Mesendoderm (in vitro differentiated cells): ENCODE results near the gene MEIS1. TPM values are rescaled to one million over a fixed set of nuclear protein-coding genes. Genes with fewer than 3 reads are reported as not detected.

Experiments used
- DNase-seq: peaks from one replicate; pipeline ENCODE4 v3.0.0; 2013
- H2AK5ac ChIP-seq: 2 replicates; pipeline ENCODE4 v1.6.1; 2013; ENCODE audit warnings: low read length, inconsistent platforms
- H2BK120ac ChIP-seq: 2 replicates; pipeline ENCODE4 v1.6.1; 2013; ENCODE audit warnings: low read depth, mild to moderate bottlenecking, low read length, moderate library complexity, mixed read lengths
- H2BK15ac ChIP-seq: replicated peaks from 2 replicates; pipeline ENCODE4 v1.6.1; 2013; ENCODE audit warnings: low read depth, mild to moderate bottlenecking, moderate library complexity
- H2BK5ac ChIP-seq: 2 replicates; pipeline ENCODE4 v1.6.1; 2013; ENCODE audit warnings: low read length, inconsistent platforms
- H3K18ac ChIP-seq: 2 replicates; pipeline ENCODE4 v1.6.1; 2013; ENCODE audit warnings: mild to moderate bottlenecking, low read length, mixed read lengths
- H3K23ac ChIP-seq: one replicate; pipeline ENCODE4 v1.6.1; 2013; ENCODE audit warnings: low read length
- H3K27ac ChIP-seq: 2 replicates; pipeline ENCODE4 v1.5.1; 2013; ENCODE audit warnings: low read depth, mild to moderate bottlenecking, inconsistent platforms, low read length, moderate library complexity
- H3K27me3 ChIP-seq: 2 replicates; pipeline ENCODE4 v1.6.1; 2013; ENCODE audit warnings: low read length, control low read depth, mild to moderate bottlenecking, inconsistent platforms; ENCODE audit not compliant: insufficient read depth, poor library complexity
- H3K36me3 ChIP-seq: 2 replicates; pipeline ENCODE4 v1.6.1; 2013; ENCODE audit warnings: low read length, inconsistent platforms; ENCODE audit not compliant: control insufficient read depth, insufficient read depth
- H3K4ac ChIP-seq: one replicate; pipeline ENCODE4 v1.6.1; 2013; ENCODE audit warnings: low read depth, mild to moderate bottlenecking, low read length, moderate library complexity
- H3K4me1 ChIP-seq: 2 replicates; pipeline ENCODE4 v1.6.1; 2013; ENCODE audit warnings: low read depth, low read length, inconsistent platforms; ENCODE audit not compliant: control insufficient read depth
- H3K4me2 ChIP-seq: 2 replicates; pipeline ENCODE4 v1.6.1; 2013; ENCODE audit warnings: low read length
- H3K4me3 ChIP-seq: 2 replicates; pipeline ENCODE4 v1.5.1; 2013; ENCODE audit warnings: mild to moderate bottlenecking, low read length
- H3K56ac ChIP-seq: one replicate; pipeline ENCODE4 v1.6.1; 2013; ENCODE audit warnings: low read length
- H3K79me1 ChIP-seq: 2 replicates; pipeline ENCODE4 v1.6.1; 2013; ENCODE audit warnings: low read length, inconsistent platforms
- H3K79me2 ChIP-seq: 2 replicates; pipeline ENCODE4 v1.6.1; 2013; ENCODE audit warnings: mild to moderate bottlenecking, low read length; ENCODE audit not compliant: control insufficient read depth, insufficient read depth
- H3K9ac ChIP-seq: 2 replicates; pipeline ENCODE4 v1.6.1; 2013; ENCODE audit warnings: low read length, inconsistent platforms
- H4K5ac ChIP-seq: one replicate; pipeline ENCODE4 v1.6.1; 2013; ENCODE audit warnings: low read length
- H4K8ac ChIP-seq: one replicate; pipeline ENCODE4 v1.6.1; 2013; ENCODE audit warnings: low read depth, mild to moderate bottlenecking, control low read depth, low read length, moderate library complexity
- WGBS: extraction: QIAGEN DNeasy Blood & Tissue Kit; methylation state at CpG from one replicate; pipeline ENCODE4 v1.1.7; 2013; ENCODE audit warnings: low lambda C conversion rate, missing lambda C conversion rate; ENCODE audit not compliant: insufficient coverage; ENCODE audit errors: extremely low coverage; 5-methylcytosine and 5-hydroxymethylcytosine counted together
- polyA plus RNA-seq, 2 experiments: library from polyadenylated mRNA; stranded (reverse); fragments of 200-250 nt; gene quantifications; one replicate each; pipeline ENCODE4 v1.2.3, GENCODE V29; 2013

The MEIS1 gene
- polyA plus RNA-seq (2013, experiment 1 of 2), result 0.25 TPM
- 0.10 TPM for polyA plus RNA-seq (2013, experiment 2 of 2)

DNA sequence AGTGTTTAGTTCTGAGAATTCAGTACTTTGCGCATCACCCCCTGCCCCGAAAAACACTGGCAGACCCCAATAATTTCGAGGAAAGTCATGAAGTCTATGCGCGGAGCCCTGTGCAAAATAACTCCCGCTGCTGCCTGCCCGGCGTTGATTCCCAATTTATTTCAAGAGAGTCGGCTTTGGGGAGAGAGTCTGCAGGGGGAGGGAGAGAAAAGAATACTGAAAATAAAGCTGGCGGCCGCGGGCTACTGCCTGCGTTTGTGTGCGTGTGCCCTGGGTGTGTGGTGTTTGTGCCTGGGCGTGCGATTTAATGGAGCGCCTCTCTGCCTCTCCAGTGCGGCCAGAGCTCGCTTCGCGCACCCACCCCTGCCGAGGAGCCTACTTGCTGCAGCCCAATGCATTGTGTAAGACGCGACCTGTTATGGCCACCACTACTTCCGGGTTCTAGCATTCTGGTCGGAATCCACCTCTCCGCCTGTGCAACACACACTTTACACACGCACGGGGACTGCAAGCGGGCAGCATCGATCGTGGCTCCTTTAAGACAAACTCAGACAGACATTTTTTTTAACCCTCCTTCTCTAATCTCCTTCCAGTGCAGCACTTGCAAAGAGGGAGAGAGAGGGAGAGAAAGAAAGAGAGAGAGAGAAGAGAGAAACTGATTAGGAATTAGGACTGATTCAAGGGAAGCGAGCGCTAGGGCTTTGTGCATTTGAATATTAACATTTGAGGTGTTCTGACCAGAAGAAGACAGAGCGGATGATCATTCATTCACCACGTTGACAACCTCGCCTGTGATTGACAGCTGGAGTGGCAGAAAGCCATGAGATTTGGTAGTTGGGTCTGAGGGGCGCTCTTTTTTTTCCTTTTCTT lies at the start of gene MEIS1:
MEIS1 (plus strand) TSS at position 447 of the 870 bp plus-strand sequence. CDS start 732 bp downstream, outside the sequence.
- Histone ChIP-seq H3K18ac (peak within 1 kb of the TSS; percentile 35), H2BK15ac (peak within 1 kb of the TSS; percentile 77), H3K4ac (no peak within 1 kb of the TSS), H2AK5ac (no peak within 1 kb of the TSS), H3K27me3 (peaks cover 32% of the 10 kb centered on the region), H3K23ac (no peak within 1 kb of the TSS), H3K36me3 (no peaks in the 10 kb centered on the region), H3K27ac (no peak within 1 kb of the TSS), H3K4me2 (peak within 1 kb of the TSS; percentile 95), H4K5ac (no peak within 1 kb of the TSS), H3K56ac (peak within 1 kb of the TSS; percentile 66), H3K9ac (peak within 1 kb of the TSS; percentile 77), H3K79me1 (no peaks in the 10 kb centered on the region), H4K8ac (no peak within 1 kb of the TSS), H2BK5ac (no peak within 1 kb of the TSS), H3K4me3 (peak within 1 kb of the TSS; percentile 62), H3K79me2 (no peaks in the 10 kb centered on the region), H2BK120ac (peak within 1 kb of the TSS; percentile 83), H3K4me1 (no peaks in the 10 kb centered on the region)
- WGBS, result no CpG with 5 or more reads among the region's 38 CpGs
- DNase-seq, result peak; percentile 91

DNA sequence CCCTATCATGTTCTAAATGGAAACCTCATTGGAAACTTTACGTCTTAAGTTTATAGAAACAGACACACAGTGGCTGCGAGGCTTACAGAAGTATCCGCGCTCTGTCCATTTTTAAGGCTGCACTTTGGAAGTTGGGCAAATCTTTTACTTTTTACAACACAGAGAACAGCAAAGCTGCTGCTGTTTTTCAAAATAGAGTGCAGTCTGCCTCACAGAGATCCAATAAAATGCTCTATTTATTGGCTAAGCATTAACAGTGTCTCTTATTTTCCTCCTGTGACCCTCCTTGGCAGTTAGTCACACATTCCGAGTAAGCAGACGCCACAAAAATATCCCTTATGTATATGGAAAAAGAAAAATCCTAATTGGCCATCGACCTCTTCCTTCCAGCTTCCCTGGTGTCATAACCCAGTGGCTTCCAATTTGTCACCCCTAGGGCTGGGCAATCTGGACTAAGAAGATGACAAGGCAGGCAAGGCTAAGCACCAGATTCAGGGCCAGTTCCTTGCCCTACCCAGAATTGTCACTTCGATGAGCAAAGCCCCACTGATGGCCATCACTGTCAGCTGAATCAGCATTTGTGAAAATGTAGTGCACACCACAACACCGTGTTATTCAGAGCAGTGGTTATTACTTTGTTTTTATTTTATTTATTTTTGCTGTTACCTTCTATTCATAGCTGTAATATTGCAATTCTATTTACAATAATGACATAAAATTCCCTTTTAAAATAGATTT lies 47.7 kb upstream of the MEIS1 start:
- Histone ChIP-seq H3K79me2 (no peaks in the 10 kb centered on the region), H3K23ac (no peak overlapping the region), H3K27me3 (no peaks in the 10 kb centered on the region), H3K18ac (no peak overlapping the region), H2AK5ac (no peak overlapping the region), H3K9ac (no peak overlapping the region), H3K4me3 (no peak overlapping the region), H3K36me3 (no peaks in the 10 kb centered on the region), H2BK5ac (no peak overlapping the region), H2BK15ac (no peak overlapping the region), H3K4ac (no peak overlapping the region), H3K79me1 (no peaks in the 10 kb centered on the region), H3K56ac (no peak overlapping the region), H4K5ac (no peak overlapping the region), H4K8ac (no peak overlapping the region), H3K4me2 (no peak overlapping the region), H3K4me1 (no peaks in the 10 kb centered on the region), H3K27ac (no peak overlapping the region), H2BK120ac (no peak overlapping the region)
- no peak for DNase-seq
- no CpG with 5 or more reads among the region's 9 CpGs for WGBS

GRCh38 chr2:66389651-66390131 lies 45.2 kb upstream of the MEIS1 start:
- Histone ChIP-seq H3K27me3 (no peaks in the 10 kb centered on the region), H4K5ac (no peak overlapping the region), H3K56ac (no peak overlapping the region), H3K18ac (no peak overlapping the region), H3K4me2 (no peak overlapping the region), H3K4ac (no peak overlapping the region), H2BK120ac (no peak overlapping the region), H2BK5ac (no peak overlapping the region), H3K79me2 (no peaks in the 10 kb centered on the region), H3K9ac (no peak overlapping the region), H3K36me3 (no peaks in the 10 kb centered on the region), H2AK5ac (no peak overlapping the region), H3K79me1 (no peaks in the 10 kb centered on the region), H3K4me3 (no peak overlapping the region), H3K27ac (no peak overlapping the region), H4K8ac (no peak overlapping the region), H2BK15ac (no peak overlapping the region), H3K4me1 (no peaks in the 10 kb centered on the region), H3K23ac (no peak overlapping the region)
- peak; percentile 12 for DNase-seq
- WGBS, result no CpG with 5 or more reads among the region's 3 CpGs

- no peak for DNase-seq
- Histone ChIP-seq H3K4me3 (no peak overlapping the region), H2AK5ac (no peak overlapping the region), H2BK5ac (no peak overlapping the region), H3K4me2 (no peak overlapping the region), H2BK120ac (no peak overlapping the region), H3K23ac (no peak overlapping the region), H2BK15ac (no peak overlapping the region), H3K79me2 (no peaks in the 10 kb centered on the region), H3K18ac (no peak overlapping the region), H3K27me3 (no peaks in the 10 kb centered on the region), H3K56ac (no peak overlapping the region), H4K5ac (no peak overlapping the region), H3K79me1 (no peaks in the 10 kb centered on the region), H3K9ac (no peak overlapping the region), H3K36me3 (no peaks in the 10 kb centered on the region), H3K4ac (no peak overlapping the region), H3K4me1 (no peaks in the 10 kb centered on the region), H4K8ac (no peak overlapping the region), H3K27ac (no peak overlapping the region)
- no CpG with 5 or more reads among the region's 4 CpGs for WGBS
Observed at GRCh38 chr2:66390152-66390551, 44.8 kb upstream of the MEIS1 start.

DNA sequence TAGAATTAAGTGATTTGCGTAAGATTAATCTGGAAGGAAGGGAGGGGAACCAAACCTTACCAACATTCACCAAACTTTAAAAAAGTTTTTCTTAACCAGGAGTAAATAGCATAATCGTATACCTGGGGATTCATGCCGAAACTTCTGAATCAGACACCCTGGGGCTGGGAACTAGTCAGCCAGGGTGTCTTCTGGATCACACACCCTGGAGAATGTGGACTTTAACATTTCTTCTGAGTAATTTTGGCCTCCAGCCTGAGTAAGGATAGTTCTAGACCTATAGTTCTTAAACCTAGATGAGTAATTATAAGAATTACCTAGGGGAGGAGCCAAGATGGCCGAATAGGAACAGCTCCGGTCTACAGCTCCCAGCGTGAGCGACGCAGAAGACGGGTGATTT lies 44.1 kb upstream of the MEIS1 start:
- Histone ChIP-seq H2AK5ac (no peak overlapping the region), H3K23ac (no peak overlapping the region), H3K4me2 (no peak overlapping the region), H4K8ac (no peak overlapping the region), H3K27me3 (no peaks in the 10 kb centered on the region), H3K4me1 (no peaks in the 10 kb centered on the region), H3K9ac (no peak overlapping the region), H3K4me3 (no peak overlapping the region), H3K18ac (peak overlapping the region; percentile 68), H3K4ac (peak overlapping the region; percentile 81), H3K36me3 (no peaks in the 10 kb centered on the region), H3K79me2 (no peaks in the 10 kb centered on the region), H2BK15ac (no peak overlapping the region), H4K5ac (no peak overlapping the region), H3K79me1 (no peaks in the 10 kb centered on the region), H3K27ac (no peak overlapping the region), H2BK120ac (no peak overlapping the region), H3K56ac (no peak overlapping the region), H2BK5ac (no peak overlapping the region)
- no peak for DNase-seq
- WGBS, result no CpG with 5 or more reads among the region's 9 CpGs
